SK-N-SH treated with all-trans-retinoic acid at 6 μM for 48 hours (cell line): Measurements from ENCODE around the gene TTC29.

ENCODE experiments used
- BACH2 ChIP-seq: fragments of 250-450 bp; sonication (Bioruptor Pico); IDR thresholded peaks from 2 replicates; pipeline ENCODE4 v1.9.0; 2021; ENCODE audit warnings: mild to moderate bottlenecking, borderline replicate concordance
- POU6F1 ChIP-seq: fragments of 250-450 bp; sonication (Bioruptor Pico); IDR thresholded peaks from 2 replicates; pipeline ENCODE4 v1.8.0; 2021; ENCODE audit warnings: low read depth, mild to moderate bottlenecking, moderate library complexity, borderline replicate concordance
- PPARA ChIP-seq: fragments of 250-450 bp; sonication (Bioruptor Pico); IDR thresholded peaks from 2 replicates; pipeline ENCODE4 v1.5.0; 2020; ENCODE audit warnings: mild to moderate bottlenecking, borderline replicate concordance
- TOX ChIP-seq: fragments of 250-450 bp; sonication (Bioruptor Pico); IDR thresholded peaks from 2 replicates; pipeline ENCODE4 v1.8.0; 2021; ENCODE audit warnings: mild to moderate bottlenecking, moderate library complexity, borderline replicate concordance

GRCh38 chr4:146857298-146857697 lies 88.4 kb downstream of the TTC29 start:
- no peak for TF ChIP-seq PPARA (CRISPR knock-in tag)
- TF ChIP-seq TOX (CRISPR knock-in tag) = no peak
- TF ChIP-seq BACH2 = no peak
- TF ChIP-seq POU6F1 (CRISPR knock-in tag) = no peak
